IPS-11a (cell line): Measurements from ENCODE around the gene CDH23.

ENCODE experiments used
- H3K4me3 ChIP-seq: one replicate; pipeline ENCODE4 v1.5.1; 2013; ENCODE audit warnings: low read depth, low read length, control low read depth

The CDH23 gene

DNA sequence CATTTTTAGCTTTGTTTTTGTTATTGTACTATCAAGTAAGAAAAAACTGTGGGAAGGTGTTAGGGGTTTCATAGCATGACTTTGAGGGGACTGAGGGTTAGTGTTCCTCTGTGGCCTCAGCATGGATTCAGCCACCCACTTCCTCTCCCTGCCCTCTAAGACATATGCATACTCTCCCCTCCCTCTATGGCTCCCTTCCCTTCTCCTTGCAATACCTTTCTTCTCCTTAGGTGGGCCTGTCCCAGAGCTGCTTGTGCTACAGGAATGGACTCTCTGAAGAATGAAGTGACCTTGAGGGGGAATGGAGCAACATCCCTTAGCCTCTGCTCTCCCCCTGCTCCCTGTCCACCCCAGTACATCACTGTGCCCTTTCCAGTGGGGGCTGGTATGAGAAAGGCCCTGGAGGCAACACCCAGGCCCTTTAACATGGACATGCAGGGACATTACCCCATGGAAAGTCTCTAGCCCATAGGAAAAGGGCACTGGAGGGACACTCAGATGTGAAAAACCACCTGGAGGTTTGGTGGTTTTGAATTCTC, 22.4 kb downstream of the CDH23 start:
- H3K4me3 ChIP-seq: no peak overlapping the region

DNA sequence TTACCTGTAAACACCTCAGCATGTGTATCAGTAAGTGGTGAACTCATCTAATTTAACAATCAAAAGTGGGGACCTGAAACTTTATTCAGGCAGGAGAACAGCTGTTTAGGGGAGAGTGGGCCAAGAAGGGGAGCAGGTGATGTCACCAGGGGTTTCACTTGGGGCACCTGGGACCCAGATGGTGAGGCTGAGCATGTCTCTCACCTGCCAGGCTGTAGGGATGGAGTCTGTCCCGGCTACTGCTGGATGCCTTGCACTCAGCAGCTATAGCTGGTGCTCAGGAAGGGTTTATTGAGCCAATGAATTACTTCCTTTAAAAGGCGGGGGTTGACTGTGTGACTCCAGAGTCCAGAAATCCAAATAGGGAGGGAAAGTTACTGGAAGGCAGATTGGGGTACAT, 23.0 kb downstream of the CDH23 start:
- H3K4me3 ChIP-seq: no peak overlapping the region

DNA sequence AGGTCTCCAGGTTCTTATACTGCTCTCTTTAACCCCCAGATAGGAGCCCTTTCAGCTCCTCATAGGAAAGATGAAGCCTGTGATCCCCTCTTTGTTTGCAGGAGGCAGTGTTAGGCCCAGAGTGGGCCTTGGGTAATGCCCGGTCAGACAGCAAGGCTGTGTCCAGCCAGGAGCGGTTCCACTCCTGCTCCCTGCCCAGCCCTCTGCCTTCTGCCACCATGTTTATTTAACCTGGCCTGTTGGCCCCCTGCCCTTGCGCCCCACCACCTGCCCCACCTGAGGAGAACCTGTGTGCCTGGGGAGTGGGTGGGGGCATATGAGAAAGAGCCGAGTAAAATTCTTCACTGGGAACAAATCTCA, 24.3 kb downstream of the CDH23 start:
- no peak overlapping the region for H3K4me3 ChIP-seq

DNA sequence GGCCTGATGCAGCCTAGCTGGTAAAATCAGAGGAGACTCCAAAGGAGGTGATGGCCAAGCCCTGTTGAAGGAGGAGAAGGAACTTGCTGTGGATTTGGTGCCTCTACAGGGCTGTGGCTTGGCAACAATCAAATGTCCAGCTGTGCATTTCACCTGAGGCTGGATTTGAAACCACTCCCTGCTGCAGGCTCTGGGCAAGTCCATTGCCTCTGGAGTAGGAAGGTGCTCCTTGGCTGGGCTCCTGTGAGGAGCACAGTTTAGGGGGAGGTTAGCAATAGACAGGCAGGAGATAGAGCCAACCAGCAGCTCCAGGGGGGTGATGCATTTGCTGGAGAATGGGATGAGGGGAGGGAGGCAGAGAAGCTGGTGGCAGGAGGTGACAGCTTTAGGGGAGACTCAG, 26.5 kb downstream of the CDH23 start:
- no peak overlapping the region for H3K4me3 ChIP-seq

DNA sequence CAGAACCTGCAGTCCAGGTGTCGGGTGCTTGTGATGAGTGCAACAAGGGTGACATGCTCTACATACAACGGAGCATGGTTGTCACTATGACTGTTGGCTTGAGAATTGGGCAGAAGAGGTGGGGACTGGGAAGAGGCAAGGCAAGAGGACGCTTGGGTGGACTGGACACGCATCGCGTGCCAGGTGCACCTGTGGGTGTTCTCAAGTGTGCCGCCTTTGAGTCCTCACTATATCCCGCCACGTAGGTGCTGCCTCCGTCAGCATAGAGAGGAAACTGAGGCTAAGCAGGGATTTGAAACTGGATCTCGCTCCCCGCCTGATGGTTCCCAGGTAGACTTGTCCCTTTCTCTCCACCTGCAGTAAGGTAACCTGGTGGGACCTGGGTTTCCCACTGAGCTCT, 27.2 kb downstream of the CDH23 start:
- no peak overlapping the region for H3K4me3 ChIP-seq

DNA sequence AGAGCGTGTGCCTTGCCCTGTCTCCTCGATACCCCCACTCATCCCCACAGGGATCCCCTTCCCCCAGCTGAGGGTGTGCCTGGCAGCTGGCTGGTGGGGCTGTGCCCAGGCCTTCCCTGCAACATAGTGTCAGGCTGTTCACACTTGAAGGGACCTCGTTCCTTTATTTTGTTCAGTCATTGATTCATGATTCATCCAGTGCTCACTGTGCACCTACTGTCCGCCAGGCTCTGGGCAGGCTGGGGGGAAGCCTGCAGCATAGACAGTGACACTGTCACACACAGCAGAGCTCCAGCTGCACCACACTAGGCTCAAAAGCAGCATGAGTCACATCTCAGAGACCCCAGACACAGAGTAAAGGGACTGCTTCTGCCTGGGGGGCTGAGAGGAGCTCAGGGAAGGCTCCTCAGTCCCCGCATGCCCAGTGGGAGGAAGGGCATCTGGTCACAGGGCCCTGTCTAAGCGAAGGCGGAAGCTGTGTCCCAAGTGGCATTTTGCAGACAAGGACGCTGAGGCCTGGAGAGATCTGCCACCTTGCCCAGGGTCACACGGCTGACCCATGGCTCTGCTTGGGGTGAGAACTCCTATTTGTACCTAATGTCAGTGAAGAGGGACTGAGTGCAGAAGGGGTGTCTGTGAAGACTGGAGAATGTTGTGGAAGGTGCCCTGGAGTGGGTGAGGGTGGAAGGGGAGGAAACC, 27.9 kb downstream of the CDH23 start:
- no peak overlapping the region for H3K4me3 ChIP-seq

DNA sequence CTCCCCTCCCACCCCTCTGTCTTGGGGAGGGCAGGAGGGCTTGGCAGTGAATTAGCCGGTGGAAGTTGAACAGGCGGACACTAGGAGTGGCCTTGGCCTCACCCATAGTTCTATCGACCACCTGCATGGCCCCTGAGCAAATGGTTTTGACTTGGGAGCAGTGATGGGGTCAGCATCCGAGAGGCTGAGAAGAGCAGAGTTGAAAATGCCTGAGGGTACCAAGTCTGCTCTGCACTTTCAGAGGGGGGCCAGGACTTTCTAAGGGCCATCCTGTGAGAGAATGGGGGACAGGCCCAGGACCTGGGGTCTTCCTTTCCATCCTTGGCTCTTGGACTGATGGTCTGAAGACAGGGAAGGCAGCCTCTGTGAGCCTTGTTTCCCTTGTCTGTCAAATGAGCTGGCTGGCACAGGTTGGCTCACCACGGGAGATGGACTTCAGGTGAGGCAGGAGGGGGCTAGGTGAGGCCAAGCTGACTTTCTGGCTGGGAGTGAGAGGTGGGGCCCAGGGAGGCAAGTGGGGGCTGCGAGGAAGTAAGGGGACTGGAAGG, 29.4 kb downstream of the CDH23 start:
- H3K4me3 ChIP-seq: no peak overlapping the region

DNA sequence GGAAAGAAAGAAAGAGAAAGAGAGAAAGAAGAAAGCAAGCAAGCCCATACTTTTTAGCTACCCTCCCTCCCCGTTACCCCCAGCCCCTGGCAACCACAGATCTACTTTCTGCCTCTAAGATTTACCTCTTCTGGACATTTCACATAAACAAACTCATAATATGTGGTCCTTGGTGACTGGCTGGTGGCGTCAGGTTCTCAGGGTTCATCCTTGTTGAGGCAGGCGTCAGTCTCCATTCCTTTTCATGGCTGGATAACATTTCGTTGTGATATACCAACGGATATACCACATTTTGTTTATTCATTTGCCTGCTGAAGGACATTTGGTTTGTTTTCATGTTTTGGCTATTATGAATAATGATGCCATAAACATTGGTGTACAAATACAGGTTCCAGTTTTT, 30.5 kb downstream of the CDH23 start:
- H3K4me3 ChIP-seq: no peak overlapping the region

DNA sequence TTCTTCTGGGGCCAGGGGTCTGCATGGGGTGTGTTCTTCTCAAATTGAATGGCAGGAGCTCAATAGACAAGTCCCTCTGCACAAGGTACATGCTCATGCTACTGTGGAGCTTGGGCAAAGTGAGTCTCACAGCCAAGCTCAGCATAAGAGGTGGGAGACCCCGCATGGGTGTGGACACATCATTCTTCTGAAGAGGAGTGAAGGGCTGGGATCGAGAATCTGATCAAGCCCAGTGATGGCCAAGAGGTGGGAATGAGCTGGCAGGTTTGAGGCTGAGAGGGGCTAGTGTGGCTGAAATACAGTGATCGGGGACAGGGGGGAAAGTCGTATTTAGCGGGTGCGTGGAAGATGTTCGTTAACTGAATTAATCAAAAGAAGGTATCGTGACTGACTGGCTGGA, 32.6 kb downstream of the CDH23 start:
- no peak overlapping the region for H3K4me3 ChIP-seq

DNA sequence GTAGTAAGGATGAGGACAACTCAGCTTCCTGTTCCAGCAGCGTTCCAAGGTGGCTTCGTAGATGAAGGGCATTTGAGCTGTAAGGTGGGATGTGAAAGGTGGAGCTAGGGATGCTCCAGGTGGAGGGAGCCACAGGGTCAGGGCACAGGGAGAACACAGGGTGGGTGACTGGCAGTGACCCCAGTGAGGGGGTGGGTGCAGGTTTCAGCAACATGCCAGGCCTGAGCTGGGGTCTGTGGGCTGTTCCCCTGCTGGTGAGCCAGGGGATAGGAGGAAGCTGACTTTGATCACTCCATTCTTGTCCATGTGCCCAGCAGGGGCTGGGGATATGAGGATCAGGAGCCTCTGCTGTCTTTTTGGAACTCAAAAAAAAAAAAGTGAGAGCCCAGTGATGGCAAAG, 33.2 kb downstream of the CDH23 start:
- H3K4me3 ChIP-seq: no peak overlapping the region

DNA sequence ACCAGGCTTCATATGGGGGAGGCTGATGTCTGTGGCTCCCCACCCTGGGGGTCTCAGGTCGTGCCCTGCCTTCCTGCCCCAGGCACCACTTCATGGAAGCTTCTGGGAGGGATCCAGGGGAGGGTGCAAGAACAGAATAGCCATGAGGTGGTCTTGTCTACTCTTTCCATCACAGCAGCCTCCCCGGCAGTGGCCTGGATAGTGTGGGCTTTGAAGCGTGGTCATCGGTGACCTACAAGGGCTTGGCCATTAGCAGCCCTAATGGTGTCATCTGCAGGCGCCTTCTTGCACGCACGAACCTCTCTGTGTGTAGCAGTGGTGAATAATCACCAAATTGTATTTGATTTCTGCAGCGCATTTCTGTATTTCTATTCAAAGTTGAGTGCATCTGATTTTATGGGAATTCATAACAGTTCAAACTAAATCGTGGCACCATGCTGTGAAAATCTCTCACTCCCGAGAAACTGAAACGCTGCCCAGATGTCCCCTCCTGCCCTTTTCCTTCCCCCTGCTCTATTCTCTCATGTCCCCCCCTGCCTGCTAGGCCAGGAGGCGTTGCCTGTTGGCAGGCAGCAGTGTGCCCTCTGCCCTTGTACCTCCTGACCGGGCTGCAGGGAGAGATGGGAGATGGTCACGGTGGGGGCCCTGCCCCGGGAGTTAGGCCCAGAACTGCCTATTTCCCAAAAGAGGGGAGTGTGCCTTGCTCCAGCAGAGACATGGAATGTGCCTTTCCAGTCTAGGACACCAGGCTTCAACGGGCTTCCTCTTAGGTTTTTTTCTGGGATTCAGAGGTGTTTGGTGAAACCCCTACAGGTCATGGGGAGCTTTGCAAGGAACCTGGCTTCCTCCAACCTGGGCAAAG, 34.8 kb downstream of the CDH23 start:
- H3K4me3 ChIP-seq: no peak overlapping the region

DNA sequence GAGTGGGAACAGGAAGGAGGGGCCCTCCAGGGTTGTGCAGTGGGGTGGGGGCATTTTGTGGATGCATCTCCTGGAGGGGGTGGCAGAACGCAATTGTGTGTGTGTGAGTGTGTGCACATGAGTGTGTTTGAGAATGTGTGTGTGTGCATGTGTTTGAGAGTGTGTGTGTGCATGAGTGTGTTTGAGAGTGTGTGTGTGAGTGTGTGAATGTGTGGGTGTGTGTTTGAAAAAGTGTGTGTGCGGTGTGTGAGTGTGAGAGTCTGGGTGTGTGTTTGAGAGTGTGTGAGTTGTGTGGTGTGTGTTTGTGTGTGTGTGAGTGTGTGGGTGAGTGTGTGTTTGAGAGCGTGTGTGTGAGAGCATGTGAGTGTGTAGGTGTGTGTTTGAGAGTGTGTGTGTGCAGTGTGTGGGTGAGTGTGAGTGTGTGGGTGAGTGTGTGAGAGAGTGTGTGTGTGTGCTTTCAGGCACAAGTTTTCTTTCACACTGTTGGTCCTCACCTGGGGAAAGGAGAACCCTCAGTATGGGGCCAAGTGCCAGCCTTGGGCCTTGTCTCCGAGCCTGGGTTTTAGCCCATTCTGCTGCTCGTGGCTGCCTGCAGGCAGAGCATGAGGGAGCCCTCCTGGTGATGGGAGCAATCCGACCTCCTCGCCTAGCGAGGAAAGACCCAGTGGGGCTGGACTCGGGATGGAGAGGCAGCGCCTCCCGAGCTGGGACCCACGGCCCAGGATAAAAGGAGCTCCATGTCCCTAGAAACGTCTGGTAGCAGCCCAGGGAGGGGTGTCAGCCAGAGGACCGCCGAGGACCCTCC, 35.6 kb downstream of the CDH23 start:
- H3K4me3 ChIP-seq: no peak overlapping the region

DNA sequence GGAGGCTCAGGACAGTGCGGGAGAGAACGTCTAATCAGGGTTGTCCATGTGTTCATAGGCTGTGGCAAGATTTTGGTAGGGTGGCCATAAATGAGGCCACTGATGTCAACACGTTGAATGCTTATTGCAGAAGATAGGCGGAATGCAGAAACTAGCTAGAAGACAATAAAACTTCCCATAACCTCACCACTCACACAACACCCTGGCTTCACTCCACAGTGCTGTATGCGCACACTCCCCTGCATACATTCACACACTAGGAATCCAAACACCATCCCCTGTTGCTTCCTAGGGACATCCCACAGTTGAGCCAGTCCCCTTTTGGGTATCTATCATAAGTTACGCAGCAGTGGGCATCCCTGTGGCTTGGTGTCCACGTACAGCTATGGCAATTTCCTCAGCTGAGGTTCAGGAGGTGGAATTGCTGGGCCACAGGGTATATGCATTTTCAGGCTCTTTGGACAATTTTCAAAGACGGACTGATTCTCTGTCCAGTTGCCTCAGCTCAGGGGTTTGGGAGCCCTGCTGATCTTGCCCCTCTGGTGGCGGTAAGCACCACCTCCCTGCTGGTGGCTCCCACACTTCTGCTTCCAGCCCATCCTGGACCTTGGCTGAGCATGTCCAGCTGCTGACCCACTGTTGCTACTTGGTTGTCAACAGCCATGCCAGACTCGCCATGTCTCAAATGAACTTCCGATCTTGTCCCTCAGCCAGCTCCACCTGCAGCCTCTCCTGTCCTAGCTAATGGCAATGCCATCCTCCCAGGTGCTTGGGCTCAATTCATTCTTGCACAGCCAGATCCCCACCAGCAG, 36.4 kb downstream of the CDH23 start:
- no peak overlapping the region for H3K4me3 ChIP-seq

DNA sequence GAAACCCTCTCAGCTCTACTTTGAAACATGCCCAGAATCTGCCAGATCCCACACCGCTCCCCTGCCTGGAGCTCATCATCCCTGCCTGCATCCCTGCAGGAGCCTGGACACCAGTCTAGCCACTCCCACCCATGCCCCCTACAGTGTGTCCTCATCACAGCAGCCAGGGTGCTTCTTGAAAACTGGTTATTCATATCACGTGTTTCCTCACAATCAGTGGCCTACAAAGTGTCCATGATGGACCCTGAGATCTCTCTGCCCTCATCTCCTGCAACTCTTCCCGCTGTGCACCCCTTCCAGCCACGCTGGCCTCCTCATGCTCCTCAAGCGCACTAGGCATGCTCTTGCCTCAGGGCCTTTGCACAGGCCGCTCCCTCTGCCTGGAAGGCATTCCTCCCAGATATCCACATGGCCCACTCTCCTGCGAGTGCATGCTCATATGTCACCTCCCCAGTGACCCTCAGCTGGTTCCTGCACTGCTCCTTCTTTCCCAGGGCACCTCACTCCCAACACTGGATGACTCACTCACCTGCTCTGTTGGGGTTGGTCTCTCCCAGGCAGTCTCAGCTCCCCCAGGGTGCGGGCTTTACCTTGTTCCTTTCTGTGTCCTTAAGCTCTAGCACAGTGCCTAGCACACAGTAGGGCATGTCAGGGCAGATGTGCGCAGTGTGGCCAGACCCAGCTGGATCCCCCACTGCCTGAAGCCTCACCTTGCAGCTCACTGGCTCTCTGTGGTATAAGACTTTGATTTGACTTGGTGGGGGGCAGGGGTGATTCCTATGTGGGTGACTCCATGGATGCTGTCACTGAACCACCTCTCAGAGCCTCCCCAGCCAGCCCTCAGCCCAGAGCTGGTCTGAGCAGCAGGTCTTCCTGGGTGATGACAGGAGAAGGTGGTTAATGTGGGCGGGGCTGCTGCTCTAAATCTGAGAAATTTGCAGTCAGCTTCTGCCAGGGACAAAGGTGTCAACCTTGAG, 37.3 kb downstream of the CDH23 start:
- H3K4me3 ChIP-seq: no peak overlapping the region

DNA sequence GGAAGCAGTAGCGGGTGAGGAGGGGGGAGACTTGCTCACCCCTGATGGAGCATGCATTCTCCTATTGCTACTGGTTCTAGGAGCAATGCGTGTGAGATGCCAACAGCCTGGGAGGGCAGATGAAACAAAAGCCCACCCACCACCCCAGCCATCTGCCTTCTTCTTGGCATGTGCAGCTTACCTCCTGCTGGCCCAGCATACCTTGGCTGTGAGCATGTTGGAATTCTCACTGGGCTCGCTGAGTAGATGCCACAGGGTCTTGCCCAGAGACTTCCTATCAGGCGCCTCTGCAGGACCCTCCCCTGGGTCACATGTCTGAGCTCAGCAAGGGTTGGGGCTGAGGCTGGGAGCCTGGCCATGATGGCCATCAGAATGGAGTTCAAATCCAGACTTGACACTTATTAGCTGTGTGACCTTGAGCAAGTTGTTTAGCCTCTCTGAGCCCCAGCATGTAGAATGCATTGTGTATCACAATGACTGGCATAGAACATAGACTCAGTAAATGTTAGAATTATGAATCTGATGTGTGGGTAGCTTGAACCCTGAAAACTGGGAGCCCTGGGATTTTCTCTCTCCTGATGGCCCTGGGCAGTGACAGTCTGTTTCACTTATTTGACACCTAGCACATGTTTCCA, 38.2 kb downstream of the CDH23 start:
- no peak overlapping the region for H3K4me3 ChIP-seq

DNA sequence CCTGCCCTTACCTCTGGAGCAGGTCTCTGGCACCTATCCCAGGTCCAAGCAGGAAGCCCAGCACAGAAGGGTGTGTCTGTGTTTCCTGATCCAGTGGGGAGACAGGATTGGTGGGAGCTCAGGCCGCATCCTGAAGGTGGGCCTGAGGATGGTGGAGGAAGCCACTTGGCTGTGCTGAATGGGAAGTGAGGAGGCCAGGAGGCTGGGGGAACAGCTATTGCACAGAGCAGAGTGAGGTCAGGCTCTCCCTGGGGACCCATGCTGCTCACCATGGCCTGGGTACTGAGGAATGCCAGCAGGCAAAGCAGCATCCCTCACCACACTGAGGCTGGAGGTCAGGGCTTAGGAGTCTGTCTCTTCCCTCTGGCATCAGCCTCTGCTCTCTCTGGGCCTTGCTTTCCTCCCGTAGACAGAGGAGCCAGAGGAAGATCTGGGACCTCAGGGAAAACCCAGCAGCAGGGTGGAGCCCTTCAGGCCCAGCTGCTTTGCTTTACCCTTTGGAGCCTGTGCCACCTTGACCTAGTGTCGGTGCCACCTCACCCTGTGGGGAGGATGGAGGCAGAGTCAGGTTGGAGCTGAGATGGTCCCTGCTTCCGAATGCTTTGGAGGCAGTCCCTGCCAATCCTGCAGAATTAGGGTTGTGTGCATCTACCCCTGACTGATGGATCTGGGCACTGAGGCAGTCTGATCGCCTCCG, 39.0 kb downstream of the CDH23 start:
- no peak overlapping the region for H3K4me3 ChIP-seq

DNA sequence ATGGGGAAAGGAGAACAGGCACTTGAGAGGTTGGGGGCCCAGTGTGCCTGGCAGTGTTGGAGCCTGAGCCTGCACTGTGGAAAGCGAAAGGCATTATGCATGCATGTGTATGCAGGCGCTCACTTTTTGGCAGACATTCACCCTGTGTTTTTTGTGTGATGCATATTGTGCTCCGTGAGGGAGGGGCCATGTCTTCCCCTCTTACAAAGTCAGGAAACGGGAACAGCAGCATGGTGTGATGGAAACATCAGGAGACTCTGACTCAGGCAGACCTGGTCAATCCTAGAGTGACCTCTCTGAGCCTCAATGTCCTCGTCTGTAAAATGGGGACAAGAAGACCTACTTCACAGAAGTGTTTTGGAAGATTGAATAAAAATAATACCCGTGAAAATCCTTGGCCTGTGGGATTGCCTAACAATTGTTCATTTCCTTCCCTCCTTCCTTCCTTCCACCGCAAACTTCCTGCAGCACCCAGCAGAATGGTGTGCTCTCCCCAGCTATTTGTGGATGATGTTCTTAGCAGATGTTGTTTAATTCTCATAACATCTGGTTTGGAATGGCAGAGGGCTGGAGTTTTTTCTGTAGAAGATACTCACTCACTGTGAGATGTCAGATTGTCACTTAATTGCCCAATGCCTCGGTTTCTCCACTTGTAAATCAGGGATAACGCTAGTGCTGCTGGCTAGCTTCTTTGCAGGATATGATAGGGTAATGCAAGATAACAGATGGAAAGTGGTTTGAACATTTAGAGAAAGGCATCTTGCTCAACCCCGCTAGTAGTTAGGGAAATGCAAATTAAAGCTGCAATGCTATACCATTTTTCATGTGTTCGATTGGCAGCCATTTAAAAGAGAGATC, 39.8 kb downstream of the CDH23 start:
- no peak overlapping the region for H3K4me3 ChIP-seq
